HG02885 (cell line): ENCODE results near the gene MCC.
"Not testable (repeated sequence)": the region's sequence is repeated elsewhere in the genome, so short reads cannot be mapped to it uniquely, and the experiment has no call there.

Experiments used
- ATAC-seq: cut with Tn5 transposase; IDR thresholded peaks from one replicate; pipeline ENCODE4 v1.9.1; 2021; ENCODE audit warnings: mild to moderate bottlenecking; ENCODE audit not compliant: unreplicated experiment, poor library complexity

The MCC gene

DNA sequence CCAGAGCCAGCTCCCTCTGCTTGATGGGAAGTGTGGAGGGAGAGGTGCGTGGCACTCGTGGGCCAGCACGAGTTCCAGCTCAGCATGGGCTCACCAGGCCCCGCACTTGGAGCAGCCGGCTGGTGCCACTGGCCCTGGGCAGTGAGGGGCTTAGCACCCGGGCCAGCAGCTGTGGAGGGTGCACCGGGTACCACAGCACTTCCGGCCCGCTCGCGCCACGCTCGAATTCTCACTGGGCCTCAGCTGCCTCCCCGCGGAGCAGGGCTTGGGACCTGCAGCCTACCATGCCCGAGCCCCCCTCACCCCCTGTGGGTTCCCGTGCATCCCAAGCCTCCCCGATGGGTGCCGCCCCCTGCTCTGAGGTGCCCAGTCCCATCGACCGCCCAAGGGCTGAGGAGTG lies 413.2 kb downstream of the MCC start:
- ATAC-seq, result no peak

DNA sequence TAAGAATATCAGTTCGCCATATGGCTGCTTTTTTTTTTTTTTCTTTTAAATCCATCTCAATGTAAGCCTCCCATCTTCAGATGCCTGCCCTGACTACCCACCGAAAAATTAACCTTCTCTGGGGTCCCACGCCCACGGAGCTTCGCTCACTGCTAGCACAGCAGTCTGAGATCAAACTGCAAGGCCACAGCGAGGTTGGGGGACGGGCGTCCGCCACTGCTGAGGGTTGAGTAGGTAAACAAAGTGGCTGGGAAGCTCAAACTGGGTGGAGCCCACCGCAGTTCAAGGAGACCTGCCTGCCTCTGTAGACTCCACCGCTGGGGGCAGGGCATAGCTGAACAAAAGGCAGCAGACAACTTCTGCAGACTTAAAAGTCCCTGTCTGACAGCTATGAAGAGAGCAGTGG lies 414.6 kb downstream of the MCC start:
- not testable (repeated sequence) for ATAC-seq

DNA sequence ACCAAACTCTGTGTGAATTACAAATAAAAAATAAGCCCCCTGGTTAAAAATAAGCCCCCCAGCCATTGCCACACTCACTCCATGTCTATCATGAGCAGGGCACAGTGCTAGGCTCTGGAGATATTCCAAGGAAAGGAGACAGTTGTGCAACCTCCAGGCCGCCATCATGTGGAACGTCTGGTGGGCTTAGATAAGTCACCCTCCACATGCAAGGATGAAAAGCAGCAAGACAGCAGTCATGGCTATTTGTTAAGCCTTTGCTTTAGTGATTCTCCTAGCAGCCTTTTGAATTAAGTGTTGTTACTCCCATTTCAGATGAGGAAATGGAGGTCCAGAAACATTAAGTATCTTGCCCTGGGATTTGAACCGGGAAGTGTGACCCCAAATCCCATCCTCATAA lies 416.9 kb downstream of the MCC start:
- ATAC-seq, result no peak

DNA sequence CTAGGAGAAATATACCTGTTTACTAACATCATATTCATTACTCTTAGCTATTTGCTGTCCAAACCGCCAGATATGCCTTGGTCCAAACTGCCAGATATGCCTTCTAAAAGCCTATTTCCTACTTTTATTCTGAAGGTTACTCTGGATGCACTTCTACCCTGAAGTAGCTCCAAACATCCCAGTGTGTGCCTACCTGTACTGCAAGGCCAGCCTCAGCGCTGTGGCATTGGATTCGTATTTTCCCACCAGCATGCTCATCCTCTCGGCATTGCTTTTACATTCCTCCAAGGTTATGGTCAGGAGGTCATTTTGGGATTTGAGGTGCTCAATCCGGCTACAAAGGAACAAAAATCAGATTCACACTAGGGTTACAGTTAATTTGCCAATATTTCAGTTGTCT lies 417.4 kb downstream of the MCC start:
- no peak for ATAC-seq

DNA sequence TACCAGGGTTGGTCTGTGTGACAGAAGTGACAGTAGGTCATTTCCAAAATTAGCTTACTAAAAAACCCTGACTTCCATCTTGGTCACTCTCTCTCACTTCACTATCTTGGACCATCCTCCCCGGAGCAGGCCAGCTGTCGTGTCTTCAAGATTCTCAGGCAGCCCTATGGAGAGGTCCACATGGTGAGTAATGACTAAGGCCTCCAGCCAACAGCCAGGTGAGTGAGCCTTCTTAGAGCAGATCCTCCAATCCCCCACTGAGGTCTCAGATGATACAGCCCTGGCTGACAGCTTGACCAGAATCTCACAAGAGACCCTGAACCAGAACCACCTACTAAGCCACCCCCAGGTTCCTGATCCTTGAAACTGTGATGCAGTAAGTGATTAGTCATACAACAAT lies 419.7 kb downstream of the MCC start:
- no peak for ATAC-seq

DNA sequence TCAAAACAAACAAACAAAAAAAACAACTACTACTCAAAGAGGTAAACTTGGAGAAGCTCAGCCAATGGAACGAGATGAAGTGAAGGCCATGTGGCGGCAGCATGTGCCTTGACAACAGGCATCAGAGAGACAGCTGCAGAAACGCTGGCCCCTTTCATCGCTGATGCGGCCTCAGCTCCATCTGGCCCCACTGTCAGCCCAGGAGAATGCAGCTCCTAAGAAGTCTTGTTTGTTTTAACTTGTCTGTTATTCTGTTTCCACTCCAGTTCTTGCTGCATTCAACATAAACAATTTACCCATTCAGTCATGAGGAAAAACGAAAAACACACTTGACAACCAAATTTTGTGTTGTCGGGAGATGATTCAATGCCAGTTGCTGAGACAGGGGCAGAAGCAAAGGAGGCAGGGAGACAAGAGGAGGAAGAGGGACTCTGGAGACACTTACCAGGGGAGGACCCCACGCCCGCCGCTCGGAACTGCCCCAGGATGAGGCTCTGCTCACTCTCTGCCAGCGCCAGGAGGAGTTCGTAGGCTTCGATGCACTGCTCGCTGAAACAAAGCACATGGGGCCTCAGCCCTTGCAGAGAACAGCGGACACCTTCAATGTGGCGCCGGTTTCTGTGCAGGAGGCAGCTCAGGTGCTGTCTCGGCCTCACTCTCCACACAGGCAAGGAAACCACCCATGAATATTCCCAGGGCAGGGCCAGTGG lies 420.5 kb downstream of the MCC start:
- no peak for ATAC-seq

DNA sequence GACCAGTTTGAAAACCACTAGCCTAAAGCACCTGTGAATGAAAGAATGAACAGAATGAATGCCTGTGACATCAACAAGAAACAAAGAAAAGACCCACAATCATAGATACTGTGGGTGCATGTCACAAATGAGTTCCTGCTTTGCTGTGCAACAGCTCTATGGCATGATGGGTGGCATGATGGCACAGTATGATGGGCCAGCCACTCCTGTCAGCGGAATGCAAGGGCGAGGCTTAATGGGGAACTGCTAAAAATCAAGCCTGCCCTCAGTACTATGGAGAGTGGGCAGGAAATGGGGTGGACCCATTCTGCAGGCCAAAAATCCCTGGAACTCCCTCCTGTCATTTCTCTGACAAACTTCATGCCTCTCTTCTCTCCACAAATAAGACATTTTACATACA lies 422.6 kb downstream of the MCC start:
- no peak for ATAC-seq

DNA sequence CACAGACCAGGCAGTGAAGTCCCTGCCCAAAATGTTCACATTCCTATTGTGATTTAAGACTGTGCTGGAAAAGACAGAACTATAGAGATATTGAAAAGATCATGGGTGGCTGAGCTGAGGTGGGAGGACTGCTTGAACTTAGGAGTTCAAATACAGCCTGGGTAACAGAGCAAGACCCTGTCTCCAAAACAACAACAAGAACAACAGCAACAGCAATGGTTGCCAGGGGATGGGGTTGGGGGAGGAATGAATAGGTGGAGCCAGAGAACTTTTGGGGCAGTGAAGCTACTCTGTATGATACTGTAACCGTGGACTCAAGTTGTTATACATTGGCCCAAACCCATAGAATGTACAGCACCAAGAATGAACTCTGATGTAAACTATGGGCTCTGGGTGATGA lies 423.4 kb downstream of the MCC start:
- ATAC-seq, result no peak

DNA sequence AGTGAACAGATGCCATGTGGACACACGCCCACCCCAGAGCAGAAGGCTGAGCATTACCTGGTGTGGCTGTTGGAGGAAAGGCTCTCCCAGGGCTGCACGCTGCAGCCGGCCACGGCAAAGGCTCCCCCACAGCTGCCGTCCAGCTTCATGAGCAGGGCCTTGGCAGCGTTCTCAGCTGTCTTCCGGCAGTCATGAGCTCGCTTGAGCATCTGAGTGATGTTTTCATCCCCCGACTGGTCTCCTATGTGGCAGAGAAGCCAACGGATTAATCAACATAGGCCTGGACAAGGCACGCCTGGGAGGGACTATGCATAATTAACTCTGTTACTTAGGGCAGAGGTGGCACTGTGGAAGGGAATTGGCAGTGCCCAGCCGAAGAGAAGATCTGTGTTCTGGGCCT lies 424.3 kb downstream of the MCC start:
- no peak for ATAC-seq

DNA sequence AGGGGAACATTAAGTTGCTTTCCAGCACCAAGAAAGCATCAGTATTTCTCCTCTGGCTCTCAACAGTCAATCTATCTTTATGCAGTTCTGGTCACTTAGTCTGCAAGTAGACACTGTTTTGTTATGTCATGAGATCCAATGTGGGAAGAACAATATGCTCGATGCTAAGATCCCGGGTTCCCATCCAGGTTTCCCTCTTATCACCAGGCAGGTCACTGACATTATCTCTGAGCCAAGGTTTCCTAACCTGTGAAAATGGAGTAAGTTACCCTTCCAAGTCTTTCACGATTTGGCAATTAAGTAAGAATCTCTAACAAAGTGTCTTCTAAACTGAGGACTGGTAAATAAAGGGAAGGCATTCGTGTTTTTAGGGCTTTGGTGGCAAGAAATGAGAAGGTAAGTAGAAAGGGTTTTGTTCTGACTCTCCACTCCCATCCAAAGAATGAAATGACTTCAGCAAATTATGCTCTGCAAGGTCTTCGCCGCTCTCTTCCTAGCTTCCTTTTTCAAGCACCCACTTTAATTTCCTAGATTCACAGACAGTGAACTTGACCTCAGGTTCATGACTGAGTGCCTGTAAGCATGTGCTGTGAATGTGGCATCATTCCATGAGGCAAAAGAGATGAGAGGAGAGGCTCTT lies 425.3 kb downstream of the MCC start:
- ATAC-seq, result no peak

DNA sequence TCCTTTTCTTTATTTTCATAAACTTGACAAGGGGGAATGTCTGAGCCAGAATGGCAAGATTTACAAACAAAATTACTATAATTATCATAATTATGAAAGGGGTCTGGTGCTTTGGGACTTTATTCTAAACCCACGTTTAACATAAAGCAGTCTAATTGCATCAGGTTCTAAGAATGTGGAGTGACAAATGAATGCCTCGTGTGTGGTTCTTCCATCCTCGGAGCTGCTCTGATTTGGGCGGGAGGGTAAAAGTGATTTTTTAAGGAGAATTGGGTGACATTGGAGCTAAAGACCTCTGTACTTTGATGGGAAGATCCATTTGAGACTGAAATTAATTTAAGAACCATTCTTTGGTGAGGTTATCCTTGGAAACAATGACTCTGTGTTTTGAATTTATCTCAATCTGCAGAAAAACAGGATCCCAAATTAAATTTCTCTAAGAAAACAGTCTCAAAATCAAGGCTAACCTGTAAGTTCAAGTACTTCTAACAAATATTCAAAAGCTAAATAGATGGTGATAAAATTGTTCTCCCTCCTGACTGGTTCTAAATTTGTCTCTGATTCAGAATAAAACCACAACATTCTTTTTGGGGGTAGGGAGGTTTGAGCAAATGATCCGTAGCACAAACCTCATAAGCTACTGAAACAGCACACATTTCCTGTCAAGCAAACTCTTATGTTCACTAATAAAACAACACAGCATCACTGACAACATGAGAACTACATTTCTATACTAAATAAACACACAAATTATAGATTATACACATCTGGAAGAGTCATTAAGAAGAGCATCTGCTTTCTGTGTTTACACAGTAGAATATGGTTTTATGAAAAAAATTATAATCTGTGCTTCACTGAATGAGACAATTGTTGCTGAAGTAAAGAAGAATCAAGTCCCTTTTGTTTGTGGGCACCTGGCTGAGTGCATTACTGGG lies 426.1 kb downstream of the MCC start:
- no peak for ATAC-seq

DNA sequence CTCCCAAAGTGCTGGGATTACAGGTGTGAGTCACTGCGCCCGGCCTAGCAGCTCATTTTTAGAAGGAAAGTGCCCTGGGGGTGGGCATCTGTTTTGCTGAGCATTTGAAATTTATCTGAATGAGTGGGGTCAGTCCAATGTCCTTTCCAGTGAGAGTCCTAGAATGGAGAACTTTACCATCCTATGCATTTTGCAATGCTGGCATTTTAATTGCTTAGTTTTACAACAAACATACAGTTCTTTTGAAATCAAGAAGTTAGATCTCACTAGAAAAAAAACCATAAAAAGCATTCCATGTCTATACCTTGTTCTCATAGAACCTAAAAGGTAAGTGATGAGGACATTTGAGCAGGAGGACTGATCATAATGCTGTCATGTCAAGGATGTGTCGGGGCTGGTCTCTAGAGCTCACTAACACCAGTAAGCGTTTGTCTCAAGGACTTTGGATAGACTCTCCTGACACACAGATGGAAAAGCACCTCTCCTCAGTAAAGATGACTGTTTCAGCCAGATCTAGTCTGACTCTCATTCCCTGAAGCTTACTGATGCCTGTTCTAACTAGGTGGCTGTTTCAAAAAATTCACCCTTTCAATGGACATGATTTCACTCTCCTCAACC lies 427.7 kb downstream of the MCC start:
- ATAC-seq, result no peak

DNA sequence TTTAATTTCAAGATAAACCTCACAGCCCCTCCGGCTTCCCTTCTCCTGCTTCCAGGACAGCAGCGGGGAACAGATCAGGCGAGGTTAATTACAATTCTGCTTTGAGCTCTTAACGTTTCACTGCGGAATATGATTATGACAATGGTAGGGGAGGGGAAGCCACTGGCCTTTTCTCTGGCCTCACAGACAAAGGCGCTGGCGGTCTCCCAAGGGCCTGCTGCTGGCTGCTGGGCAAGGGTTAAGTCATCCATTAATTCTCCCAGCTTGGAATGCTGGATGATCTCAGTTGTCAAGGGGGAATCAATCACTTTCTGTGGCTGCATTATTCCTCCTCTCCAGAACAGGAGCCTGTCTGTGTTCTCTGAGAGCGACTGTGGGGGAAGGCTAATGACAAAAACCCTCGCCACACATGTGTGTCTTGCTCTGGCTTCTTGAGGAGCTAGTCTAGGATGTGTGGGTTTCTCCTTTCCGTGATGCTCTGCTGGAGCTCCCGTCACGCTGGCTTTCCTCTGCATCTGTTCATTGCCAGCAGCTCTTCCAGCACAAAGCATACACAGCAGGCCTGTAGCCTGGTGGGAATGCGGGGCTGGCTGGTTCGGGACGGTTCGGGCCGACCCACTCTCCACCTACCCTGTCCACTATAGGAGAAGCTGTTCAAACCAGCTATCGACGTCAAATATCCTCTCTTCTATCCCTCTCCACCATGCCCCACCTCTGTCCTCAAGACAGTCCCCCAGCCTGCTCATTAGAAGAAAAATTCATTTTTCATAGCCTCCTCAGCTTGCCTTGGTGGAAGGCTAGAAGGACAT lies 428.8 kb downstream of the MCC start:
- ATAC-seq, result no peak

DNA sequence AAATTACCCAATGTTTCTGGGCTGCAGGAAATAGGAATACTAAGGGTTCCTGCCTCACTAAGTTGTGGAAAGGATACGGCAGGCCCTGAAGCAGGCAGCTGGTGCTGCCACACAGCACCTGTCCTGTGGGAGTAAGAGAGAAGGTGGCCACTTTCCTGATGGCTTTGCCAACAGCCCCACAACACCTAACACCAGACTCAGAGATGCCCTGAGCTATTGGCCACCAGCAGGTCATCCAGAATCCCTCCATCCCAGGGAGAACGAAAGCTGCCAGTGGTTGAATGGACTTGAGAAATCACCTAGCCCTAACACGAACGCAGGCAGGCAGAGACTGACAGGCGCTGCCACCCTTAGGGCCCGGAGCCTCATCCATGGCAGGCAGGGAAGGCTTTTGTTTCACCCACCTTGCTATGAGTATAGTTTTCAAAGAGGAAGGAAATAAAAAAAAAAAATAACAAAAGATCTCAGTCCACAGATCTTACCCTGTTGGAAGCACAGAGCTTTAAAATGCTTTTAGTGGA lies 429.5 kb downstream of the MCC start:
- no peak for ATAC-seq

DNA sequence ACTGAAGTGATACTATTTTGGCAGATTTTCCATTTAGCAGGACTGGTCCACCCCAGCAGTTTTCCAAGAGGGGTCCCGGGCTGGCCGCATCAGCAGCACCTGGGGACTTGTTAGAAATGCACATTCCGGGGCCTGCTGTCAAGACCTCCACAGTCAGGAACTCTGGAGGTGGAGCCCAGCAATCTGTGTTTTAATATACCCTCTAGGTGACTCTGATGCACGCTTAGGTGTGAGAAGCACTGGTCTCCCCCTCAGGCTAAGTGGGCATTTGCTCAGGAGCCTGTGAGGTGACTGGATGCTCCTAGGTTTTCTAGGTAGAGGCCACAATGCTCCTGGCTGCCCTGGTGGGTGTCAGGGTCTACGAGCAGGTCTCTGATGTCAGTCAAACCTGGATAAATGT lies 430.0 kb downstream of the MCC start:
- ATAC-seq, result no peak

DNA sequence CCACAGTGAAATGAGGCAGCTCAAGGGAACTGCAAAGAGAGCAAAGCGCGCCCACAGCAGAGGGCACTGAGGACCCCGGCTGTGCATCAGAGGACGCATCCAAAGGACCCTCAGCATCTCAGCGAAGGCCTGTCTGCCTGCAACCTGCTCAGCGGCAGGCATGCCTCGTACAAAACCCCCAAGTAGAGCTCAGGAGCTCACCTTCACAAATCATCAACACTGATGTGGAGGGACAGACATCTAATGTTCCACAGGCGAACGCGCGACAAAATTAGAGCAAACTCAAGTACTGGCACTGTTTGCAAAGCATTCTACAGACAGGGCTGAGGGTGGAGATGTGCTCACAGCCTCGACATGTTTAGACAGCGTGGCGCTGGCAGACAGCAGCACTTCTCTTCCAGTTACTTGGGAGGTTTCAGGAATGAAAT lies 430.7 kb downstream of the MCC start:
- ATAC-seq, result no peak

DNA sequence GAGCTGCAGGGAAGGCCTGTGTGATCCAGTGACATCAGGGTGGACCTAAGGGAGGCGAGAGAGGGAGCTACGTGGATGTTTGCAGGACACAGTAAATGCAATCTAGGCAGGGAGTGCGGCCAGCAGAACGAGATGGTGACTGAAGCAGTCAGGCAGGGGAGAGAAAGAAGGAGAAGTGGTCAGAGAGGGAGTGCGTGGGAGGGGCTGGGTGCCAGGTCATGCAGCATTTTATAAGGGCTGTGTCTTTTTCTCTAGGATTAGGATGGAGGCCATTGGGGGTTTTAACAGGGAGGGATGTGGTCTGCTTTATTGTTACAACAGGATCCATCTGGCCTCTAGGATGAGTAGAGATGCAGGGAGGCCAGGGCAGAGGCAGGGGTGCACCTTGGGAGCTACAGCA lies 431.3 kb downstream of the MCC start:
- no peak for ATAC-seq

DNA sequence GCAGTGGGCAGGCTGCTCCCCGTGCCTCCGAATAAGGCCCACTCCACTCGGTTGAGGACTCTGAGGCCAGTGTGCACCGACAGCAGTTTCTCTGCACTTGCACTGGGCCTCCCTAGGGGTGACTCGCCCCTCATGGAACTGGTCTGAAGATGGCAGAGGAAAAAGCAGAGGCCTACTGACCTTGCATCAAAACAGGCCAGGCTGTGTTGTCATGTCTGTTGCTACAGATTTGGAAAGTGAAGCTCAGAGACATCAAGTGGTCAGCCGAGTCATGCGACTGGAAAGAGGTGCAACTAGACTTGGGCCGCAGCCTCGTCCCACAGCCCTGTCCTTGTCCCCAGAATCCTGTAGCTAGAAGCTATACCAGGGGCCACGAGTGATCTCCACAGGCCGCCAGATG lies 433.4 kb downstream of the MCC start:
- no peak for ATAC-seq

DNA sequence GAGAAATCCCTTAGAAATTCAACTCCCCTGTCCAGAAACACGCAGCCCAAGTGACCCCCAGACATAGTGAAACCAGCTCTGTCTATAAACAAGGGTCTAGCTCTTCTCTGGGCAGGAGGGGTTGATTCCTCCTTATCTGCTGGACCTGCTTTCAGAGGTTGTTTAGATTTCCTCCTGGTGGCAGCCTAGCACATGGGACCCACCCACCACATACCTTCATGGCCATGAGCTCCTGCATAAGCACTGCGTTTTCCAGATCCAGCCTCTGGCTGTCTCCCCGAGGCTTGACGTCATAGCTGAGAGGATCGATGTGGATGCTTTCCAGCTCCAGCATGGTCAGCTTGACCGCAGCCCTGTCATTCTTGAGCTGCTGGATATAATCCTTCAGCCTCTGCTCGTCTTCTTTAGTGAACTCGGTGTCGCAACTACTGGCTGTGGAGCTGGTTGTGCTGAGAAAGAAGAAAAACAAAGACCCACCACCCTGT lies 434.7 kb downstream of the MCC start:
- ATAC-seq, result no peak
